Measurements from ENCODE around the gene CFB. TPM values are rescaled to one million over a fixed set of nuclear protein-coding genes. Genes with fewer than 3 reads are reported as not detected.

CFB gene
- total and polyA plus RNA-seq, 9 of the 15 experiments (the other 6 are each of a cell fraction or from before 2014, with no cell fraction given): 0.08 to 0.91 (median 0.22) TPM; not detected in 4

DNA sequence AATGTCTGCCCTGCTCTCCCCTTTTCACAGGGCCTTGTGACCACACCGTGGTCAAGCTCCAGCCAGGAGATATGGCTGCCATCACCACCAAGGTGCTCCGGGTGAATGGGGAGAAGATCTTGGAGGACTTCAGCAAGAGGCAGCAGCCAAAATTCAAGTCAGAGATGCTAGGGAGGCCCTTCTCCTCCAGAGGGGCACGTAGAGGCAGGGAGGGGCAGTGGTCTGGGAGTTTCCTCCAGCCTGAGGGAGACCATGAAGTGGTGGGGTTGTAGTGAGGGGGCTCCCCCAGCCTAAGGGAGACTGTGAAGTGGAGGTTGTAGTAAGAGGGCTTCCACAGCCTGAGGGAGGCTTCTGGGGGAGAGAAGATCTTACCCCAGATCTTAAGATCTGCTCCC, 22.0 kb downstream of the CFB start:
- no peak overlapping the region; the same call in 2 of the 3 replicates for H3K27ac ChIP-seq (ENCODE audit: extremely low read depth, low read depth, low read length)
- H3K4me2 ChIP-seq (ENCODE audit: insufficient read depth, low read length): no peak overlapping the region
- DNase-seq (ENCODE audit: extremely low read depth in 1 of 4, low spot score in 3 of 4) (no peak), FAIRE-seq (no peak), ATAC-seq (no peak)
- POLR2A ChIA-PET: interaction anchor here (0.8 to 5.8 kb wide), 3 partner anchors 10 to 201 kb away, joined by 4 to 74 read pairs (median 7); partner anchors contain the start of genes NELFE and SKIC2
- peaks cover 83% of the 10 kb centered on the region for H3K36me3 ChIP-seq (ENCODE audit: control insufficient read depth, insufficient read depth, low read length)
- peaks cover 41 to 50% of the 10 kb centered on the region in 2 experiments; a peak in 4 of 5 replicates for H3K4me1 ChIP-seq (replicated peaks in 1 of 2; ENCODE audit: control insufficient read depth in 2 of 2, insufficient read depth in 2 of 2, low read length in 2 of 2)
- BruUV-seq (replicated peaks): no TSS peak
- H3K9me1 ChIP-seq (ENCODE audit: control insufficient read depth, insufficient read depth, low read length): no peaks in the 10 kb centered on the region
- H3K79me2 ChIP-seq (ENCODE audit: control insufficient read depth, insufficient read depth, low read length): peaks cover 27% of the 10 kb centered on the region
- intact Hi-C loops (cut with micrococcal nuclease): no loop called here
- no peaks in the 10 kb centered on the region for H3K27me3 ChIP-seq (ENCODE audit: control insufficient read depth in 2 of 2, insufficient read depth in 2 of 2, low read length in 2 of 2)
- CTCF ChIA-PET (ENCODE audit: low intra/inter-chr PET ratio): no interaction called here
- TF ChIP-seq EGR1 (conservative IDR thresholded peaks at IDR 0.05) (no peak), NFIX (CRISPR knock-in tag; IDR thresholded peaks at IDR 0.05; ENCODE audit: low read depth) (no peak), MCM2 (IDR thresholded peaks at IDR 0.05; ENCODE audit: low read depth) (no peak), MTF1 (CRISPR knock-in tag; IDR thresholded peaks at IDR 0.05; ENCODE audit: borderline replicate concordance) (no peak), BRCA1 (IDR thresholded peaks at IDR 0.05) (no peak), BRCA1 (CRISPR knock-in tag; IDR thresholded peaks at IDR 0.05) (no peak), TAF1 (IDR thresholded peaks at IDR 0.05; ENCODE audit: control insufficient read depth, extremely low read depth, insufficient read depth, low read length, severe bottlenecking) (no peak), SNIP1 (IDR thresholded peaks at IDR 0.05; ENCODE audit: low read depth) (no peak), CHD4 (IDR thresholded peaks at IDR 0.05; ENCODE audit: insufficient read depth, insufficient replicate concordance, low read depth, low read length, poor library complexity, severe bottlenecking) (no peak), RHOXF2B (CRISPR knock-in tag; conservative IDR thresholded peaks at IDR 0.05) (no peak), U2AF1 (optimal IDR thresholded peaks at IDR 0.05; ENCODE audit: low read depth, low read length) (no peak), SETDB1 (IDR thresholded peaks at IDR 0.05; ENCODE audit: low read length) (no peak), BCOR (IDR thresholded peaks at IDR 0.05) (no peak), STAT5A (IDR thresholded peaks at IDR 0.05; ENCODE audit: borderline replicate concordance, low read length) (no peak), ZNF174 (CRISPR knock-in tag; IDR thresholded peaks at IDR 0.05) (no peak), CSDE1 (IDR thresholded peaks at IDR 0.05) (no peak), HDAC1 (IDR thresholded peaks at IDR 0.05) (no peak)
- TF ChIP-seq, protein P1, sequence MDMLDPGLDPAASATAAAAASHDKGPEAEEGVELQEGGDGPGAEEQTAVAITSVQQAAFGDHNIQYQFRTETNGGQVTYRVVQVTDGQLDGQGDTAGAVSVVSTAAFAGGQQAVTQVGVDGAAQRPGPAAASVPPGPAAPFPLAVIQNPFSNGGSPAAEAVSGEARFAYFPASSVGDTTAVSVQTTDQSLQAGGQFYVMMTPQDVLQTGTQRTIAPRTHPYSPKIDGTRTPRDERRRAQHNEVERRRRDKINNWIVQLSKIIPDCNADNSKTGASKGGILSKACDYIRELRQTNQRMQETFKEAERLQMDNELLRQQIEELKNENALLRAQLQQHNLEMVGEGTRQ (CRISPR knock-in tag; IDR thresholded peaks at IDR 0.05): no peak
- TF ChIP-seq, protein P2, sequence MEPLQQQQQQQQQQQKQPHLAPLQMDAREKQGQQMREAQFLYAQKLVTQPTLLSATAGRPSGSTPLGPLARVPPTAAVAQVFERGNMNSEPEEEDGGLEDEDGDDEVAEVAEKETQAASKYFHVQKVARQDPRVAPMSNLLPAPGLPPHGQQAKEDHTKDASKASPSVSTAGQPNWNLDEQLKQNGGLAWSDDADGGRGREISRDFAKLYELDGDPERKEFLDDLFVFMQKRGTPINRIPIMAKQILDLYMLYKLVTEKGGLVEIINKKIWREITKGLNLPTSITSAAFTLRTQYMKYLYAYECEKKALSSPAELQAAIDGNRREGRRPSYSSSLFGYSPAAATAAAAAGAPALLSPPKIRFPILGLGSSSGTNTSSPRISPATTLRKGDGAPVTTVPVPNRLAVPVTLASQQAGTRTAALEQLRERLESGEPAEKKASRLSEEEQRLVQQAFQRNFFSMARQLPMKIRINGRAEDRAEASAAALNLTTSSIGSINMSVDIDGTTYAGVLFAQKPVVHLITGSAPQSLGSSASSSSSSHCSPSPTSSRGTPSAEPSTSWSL (CRISPR knock-in tag; IDR thresholded peaks at IDR 0.05; ENCODE audit: borderline replicate concordance): no peak
- H2AFZ ChIP-seq (ENCODE audit: low read depth, low read length): no peak overlapping the region
- no peak overlapping the region for H3K4me3 ChIP-seq
- H3K9me3 ChIP-seq (replicated peaks; ENCODE audit: control insufficient read depth, insufficient read depth, low read depth, low read length): no peaks in the 10 kb centered on the region
- 70% methylated on average over 3 of the region's 3 CpGs for WGBS (ENCODE audit: insufficient coverage, low coverage, missing lambda C conversion rate)
- H4K20me1 ChIP-seq (replicated peaks; ENCODE audit: control insufficient read depth, insufficient read depth, low read length): no peaks in the 10 kb centered on the region
- in situ Hi-C loops (cut with MboI): no loop called here
- H3K9ac ChIP-seq (ENCODE audit: insufficient read depth in 1 of 2, low read depth in 2 of 2, low read length in 2 of 2): peak overlapping the region in 1 of 2 experiments; percentile 24; a peak in 2 of 4 replicates
